ENCODE measurements around the gene ELL3.
A peak's percentile ranks its signal among the peaks of the same experiment; 100 is the strongest.
"Not testable (repeated sequence)": the region's sequence is repeated elsewhere in the genome, so short reads cannot be mapped to it uniquely, and the experiment has no call there.

The ELL3 gene

DNA sequence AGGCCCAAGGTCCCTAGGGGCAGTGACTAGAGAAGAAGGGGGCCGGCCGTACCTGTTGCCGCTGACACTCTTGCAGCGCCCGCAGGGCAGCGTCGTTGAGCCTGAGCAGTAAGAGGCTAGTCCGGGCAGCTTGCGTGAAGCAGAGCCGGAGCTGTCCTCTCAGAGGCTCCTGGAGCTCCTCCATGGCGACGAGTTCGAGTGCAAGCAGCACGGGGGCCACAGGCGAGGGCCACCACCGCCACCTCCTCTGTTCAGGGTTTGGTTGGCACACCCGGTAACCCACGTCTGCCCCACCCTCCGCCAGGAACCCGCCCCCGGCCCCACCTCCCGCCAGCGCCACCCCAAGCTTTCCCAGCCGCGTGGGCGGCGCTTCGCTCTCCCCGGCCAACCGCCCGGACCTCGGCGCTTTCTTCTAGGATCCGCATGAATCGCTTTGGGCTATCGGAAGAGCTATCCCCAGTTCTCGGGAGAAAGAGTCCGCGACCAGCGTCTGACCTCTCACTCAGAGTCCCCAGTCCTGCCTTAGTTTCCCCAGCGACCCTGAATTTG lies at the start of gene ELL3:
ELL3 (minus strand) TSS at position 249 of the 549 bp plus-strand sequence; CDS start at position 184, 65 bp downstream.
- peak; percentile 87 for DNase-seq (ENCODE audit: low spot score)

GRCh38 chr15:43826029-43826507 lies 49.3 kb upstream of the ELL3 start:
- DNase-seq (ENCODE audit: low spot score), result no peak

- DNase-seq (ENCODE audit: low spot score), result not testable (repeated sequence)
Measured at GRCh38 chr15:43825305-43825704, 48.5 kb upstream of the ELL3 start.

DNA sequence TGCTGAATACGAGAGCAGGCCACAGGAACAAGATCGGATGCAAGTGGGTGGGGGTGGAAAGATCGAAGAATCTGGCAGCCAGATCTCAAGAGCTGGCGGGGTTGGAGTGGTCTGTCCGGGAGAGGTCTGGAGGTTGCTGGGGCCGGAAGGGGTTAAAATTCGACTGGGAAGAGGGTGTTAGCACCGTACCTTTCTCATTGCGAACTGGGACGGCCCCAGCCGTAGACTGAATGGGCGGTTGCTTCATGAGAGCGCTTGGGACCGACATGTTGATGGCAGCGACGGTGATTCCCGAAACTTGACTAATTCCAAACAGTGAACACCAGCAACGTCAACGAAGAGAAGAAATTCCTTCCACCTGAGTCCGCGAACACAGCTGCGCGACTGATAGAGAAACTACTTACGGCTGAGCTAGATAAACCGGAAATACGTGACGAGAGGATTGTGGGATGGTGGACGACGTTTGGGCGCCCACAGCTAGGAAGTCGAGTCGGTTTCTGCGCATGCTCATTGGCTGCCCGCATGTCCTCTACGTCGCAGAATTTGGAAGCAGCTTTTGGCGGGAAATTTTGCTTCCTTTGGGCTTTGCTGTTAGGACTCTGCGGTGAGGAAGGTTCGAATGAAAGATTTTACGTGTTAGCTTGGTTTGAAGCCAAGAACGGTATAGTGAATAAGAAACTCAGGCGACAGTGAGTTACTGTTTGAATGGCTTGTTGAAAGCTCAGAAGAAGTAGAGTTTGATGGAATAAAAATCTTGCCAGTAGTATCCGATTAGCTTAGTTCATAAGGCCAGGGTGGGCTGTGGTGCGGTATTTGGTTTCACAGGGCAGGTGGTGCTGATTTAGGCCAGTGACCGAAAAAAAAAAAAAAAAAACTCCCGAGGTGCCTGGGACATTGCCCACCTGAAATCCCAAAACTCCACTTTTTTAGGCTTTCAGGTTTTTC lies 47.8 kb upstream of the ELL3 start, which contains the start of gene MFAP1:
MFAP1 (minus strand) TSS at position 389 of the 945 bp plus-strand sequence; CDS start at position 268, 121 bp downstream.
- peak; percentile 96 for DNase-seq (ENCODE audit: low spot score)

GRCh38 chr15:43821505-43821904 lies 44.7 kb upstream of the ELL3 start:
- no peak for DNase-seq (ENCODE audit: low spot score)

- DNase-seq (ENCODE audit: low spot score), result not testable (repeated sequence)
Measured at GRCh38 chr15:43815064-43815463, 38.3 kb upstream of the ELL3 start.

GRCh38 chr15:43808960-43809678 lies 32.4 kb upstream of the ELL3 start:
- DNase-seq (ENCODE audit: low spot score), result no peak

DNA sequence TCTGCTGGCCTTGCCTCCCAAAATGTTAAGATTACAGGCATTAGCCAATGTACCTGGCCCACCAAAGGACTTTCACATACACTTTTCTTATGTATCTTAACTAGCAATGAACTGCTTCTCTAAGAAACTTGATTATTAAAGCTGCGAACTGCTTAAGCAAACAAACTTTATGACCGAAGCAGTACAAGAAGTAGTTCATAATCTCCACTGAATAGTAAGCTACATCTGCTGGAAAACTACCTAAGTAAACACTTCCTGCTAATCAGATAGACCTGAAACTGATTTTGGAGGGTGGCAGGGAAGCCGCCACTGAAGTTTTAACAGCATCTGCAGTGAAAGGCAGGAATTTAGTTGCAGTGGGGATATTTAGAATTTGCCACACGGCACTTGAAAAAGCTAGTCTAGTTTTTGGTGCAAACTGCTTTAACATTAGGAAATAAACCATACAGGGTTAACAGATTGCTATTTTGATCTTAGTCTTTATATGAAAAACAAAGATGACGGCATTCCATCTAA lies 31.7 kb upstream of the ELL3 start:
- no peak for DNase-seq (ENCODE audit: low spot score)

DNA sequence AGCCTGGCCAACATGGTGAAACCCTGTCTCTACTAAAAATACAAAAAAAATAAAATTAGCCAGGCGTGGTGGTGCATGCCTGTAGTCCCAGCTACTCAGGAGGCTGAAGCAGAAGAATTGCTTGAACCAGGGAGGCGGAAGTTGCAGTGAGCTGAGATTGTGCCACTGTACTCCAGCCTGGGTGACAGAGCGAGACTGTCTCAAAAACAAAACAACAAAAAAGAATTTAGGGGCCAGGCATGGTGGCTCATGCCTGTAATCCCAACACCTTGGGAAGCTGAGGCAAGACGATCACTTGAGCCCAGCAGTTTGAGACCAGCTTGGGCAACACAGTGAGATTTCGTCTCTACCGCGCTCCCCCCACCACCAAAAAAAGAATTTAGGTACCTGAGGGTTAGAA lies 25.9 kb upstream of the ELL3 start:
- not testable (repeated sequence) for DNase-seq (ENCODE audit: low spot score)

DNA sequence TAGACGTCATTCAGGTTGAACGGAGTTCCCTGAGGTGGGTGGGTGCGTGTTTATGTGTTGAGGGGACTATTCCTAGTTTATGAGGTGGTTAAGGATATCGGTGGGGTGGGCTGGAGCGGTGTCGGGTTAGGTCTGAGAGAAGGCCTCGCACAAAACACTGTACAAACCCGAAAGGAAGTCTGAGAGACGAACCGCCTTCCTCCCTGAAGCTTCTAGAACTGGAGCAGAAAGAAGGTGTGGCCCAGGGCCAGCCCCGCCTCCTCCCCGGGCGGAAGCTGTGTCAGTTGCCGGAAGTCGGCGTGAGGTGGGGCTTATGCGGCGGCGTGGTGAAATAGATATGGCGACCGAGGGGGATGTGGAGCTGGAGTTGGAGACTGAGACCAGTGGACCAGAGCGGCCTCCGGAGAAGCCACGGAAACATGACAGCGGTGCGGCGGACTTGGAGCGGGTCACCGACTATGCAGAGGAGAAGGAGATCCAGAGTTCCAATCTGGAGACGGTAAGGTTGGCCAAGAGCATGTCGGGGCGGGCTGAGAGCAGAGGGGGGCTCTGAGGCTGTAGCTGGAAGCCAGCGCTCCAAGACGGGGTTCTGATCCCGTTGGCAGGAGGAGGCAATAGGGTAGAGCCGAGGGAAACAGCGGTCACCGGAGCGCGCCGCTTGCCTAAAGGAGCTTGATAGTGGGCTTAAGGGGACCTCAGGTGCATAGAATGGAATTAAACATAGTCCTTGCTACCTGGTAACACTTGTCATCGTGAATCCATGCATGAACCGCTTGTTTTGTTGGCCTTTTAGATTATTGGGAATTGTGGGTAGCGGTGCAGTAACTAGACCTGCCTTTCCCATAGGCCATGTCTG lies 23.7 kb upstream of the ELL3 start, which contains the start of gene HYPK:
HYPK (plus strand) TSS at position 314 of the 856 bp plus-strand sequence; CDS start at position 338, 24 bp downstream.
- DNase-seq (ENCODE audit: low spot score), result peak; percentile 92

DNA sequence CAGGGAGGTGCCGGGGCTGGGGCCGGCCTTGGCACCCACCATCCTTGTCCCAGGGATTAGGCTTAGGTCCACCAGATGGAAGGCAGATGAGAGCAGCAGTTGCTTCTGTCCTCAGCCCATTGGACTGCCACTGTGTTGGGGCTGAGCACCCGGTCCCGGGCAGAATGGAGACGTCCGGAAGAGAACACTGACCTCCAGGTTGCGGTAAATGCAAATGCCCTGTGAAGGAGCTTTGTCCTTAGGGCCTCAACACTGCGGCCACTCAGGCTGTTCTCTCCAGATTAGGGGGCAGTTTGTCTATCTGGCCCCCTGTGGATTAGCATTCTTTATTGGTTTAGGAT lies 23.1 kb upstream of the ELL3 start, which contains the start of gene SERINC4:
SERINC4 (minus strand) TSS at position 276 of the 341 bp plus-strand sequence; CDS start at position 42, 234 bp downstream.
- no peak for DNase-seq (ENCODE audit: low spot score)

- DNase-seq (ENCODE audit: low spot score), result peak; percentile 3
Measured at GRCh38 chr15:43799209-43799944, 22.6 kb upstream of the ELL3 start.

GRCh38 chr15:43796566-43796965 lies 19.8 kb upstream of the ELL3 start:
- no peak for DNase-seq (ENCODE audit: low spot score)

DNA sequence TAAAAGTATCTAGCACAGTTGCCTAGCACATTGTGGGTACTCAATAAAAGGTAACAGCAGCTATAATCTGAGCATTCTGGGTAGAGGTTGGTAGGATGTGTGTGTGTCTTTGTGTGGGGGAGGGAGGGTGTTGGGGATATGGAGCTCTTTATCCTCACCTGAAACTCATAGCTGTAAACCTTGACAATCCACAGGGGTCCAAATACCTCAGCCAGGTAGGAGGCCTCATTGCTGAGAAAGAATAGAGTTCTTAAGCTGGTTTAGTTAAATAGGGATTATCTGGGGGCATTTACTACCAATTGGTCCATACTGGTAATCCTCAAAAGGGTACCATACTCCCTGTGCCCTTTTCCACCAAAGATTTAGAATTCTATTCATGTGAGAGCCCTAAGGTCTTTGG lies 19.2 kb upstream of the ELL3 start:
- no peak for DNase-seq (ENCODE audit: low spot score)

- DNase-seq (ENCODE audit: low spot score), result no peak
Measured at GRCh38 chr15:43795197-43795596, 18.4 kb upstream of the ELL3 start.

- DNase-seq (ENCODE audit: low spot score), result peak; percentile 2
Measured at GRCh38 chr15:43794269-43795037, 17.7 kb upstream of the ELL3 start.

DNA sequence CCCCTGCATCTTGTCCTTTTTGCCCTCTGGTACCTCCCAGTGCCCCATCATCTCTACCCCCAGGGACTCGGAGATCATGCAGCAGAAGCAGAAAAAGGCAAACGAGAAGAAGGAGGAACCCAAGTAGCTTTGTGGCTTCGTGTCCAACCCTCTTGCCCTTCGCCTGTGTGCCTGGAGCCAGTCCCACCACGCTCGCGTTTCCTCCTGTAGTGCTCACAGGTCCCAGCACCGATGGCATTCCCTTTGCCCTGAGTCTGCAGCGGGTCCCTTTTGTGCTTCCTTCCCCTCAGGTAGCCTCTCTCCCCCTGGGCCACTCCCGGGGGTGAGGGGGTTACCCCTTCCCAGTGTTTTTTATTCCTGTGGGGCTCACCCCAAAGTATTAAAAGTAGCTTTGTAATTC lies 16.9 kb upstream of the ELL3 start:
- peak; percentile 1 for DNase-seq (ENCODE audit: low spot score)

DNA sequence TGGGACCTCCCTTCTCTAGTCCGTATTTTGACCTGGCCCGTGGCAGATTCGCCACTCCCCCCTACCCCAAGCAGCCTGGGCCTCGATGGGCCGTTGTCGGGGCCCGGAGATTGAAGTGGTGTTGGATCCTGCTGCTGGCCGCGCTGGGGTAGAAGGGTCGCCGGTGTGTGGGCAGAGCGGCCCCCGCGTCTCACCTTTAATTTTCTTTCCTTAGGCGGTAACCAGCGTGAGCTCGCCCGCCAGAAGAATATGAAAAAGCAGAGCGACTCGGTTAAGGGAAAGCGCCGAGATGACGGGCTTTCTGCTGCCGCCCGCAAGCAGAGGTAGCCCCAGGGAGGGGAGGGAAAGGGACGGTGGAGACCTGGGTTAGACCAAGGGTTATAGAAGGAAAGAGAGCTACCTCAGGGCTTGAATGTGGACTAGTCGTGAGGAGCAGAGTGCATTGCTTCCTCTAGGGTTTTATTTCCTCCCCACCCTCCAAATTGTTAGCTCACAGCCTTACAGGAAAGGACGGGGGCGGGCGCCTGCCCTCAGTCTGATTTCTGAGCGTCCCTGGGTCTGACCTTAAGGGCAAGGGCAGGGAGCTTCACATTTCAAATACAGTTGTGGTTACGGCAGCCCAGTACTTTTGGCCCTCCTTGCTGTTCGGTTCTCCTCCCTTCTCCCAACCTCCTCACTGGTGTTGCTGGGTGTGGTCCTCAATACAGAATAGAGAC lies 16.2 kb upstream of the ELL3 start:
- DNase-seq (ENCODE audit: low spot score), result peak; percentile 36
